ENCODE data around the gene TENT4A.

TENT4A gene

DNA sequence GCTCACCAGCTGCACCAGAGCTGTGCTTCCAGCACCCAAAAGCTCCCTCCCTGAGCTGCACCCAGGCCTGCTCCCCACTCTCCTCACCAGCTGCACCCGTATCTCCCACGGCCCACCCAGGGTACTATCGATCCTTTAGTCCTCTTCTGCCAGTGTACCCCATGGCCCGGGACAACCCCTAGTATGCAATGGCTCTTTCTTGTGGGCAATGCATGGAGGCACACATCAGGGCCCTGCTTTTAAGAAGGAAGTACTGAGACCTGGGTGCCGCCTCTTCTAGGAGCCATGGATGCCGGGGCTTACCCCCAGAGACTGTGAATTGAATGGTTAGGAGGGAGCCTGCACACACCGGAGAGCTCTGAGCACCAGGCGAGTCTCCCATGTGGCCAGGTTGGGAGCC is 49.5 kb downstream of the TENT4A start:
- TF ChIP-seq, protein P1, sequence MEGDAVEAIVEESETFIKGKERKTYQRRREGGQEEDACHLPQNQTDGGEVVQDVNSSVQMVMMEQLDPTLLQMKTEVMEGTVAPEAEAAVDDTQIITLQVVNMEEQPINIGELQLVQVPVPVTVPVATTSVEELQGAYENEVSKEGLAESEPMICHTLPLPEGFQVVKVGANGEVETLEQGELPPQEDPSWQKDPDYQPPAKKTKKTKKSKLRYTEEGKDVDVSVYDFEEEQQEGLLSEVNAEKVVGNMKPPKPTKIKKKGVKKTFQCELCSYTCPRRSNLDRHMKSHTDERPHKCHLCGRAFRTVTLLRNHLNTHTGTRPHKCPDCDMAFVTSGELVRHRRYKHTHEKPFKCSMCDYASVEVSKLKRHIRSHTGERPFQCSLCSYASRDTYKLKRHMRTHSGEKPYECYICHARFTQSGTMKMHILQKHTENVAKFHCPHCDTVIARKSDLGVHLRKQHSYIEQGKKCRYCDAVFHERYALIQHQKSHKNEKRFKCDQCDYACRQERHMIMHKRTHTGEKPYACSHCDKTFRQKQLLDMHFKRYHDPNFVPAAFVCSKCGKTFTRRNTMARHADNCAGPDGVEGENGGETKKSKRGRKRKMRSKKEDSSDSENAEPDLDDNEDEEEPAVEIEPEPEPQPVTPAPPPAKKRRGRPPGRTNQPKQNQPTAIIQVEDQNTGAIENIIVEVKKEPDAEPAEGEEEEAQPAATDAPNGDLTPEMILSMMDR (IDR thresholded peaks at IDR 0.05; ENCODE audit: borderline replicate concordance, extremely low read depth, low read length, poor library complexity, severe bottlenecking): no peak
- no peak for TF ChIP-seq EZH2 (IDR thresholded peaks at IDR 0.05; ENCODE audit: borderline replicate concordance, low read depth, low read length, severe bottlenecking)
- H4K20me1 ChIP-seq (ENCODE audit: insufficient read depth, low read length): peaks cover 8% of the 10 kb centered on the region; the same call in 1 of the 2 replicates
- no peaks in the 10 kb centered on the region for H3K9me3 ChIP-seq (ENCODE audit: insufficient read depth, low read length, severe bottlenecking)
- ATAC-seq (ENCODE audit: insufficient read depth, low read depth) (no peak), DNase-seq (no peak)
- peaks cover 19% of the 10 kb centered on the region for H3K4me1 ChIP-seq (ENCODE audit: insufficient read depth, low read length)
- H3K36me3 ChIP-seq (ENCODE audit: insufficient read depth, low read length): peaks cover 15% of the 10 kb centered on the region
- H3K4me2 ChIP-seq (ENCODE audit: insufficient read depth, low read length): no peak overlapping the region
- H3K27me3 ChIP-seq (ENCODE audit: insufficient read depth, low read length, poor library complexity): no peaks in the 10 kb centered on the region
- no peaks in the 10 kb centered on the region for H3K79me2 ChIP-seq (ENCODE audit: insufficient read depth, low read length)
- no peak overlapping the region for H3K27ac ChIP-seq (ENCODE audit: low read length)
- no peak overlapping the region for H2AFZ ChIP-seq (ENCODE audit: low read depth, low read length)
- H3K9ac ChIP-seq (ENCODE audit: low read depth, low read length): no peak overlapping the region
- no peak overlapping the region for H3K4me3 ChIP-seq (ENCODE audit: low read depth in 1 of 2, low read length in 2 of 2)

DNA sequence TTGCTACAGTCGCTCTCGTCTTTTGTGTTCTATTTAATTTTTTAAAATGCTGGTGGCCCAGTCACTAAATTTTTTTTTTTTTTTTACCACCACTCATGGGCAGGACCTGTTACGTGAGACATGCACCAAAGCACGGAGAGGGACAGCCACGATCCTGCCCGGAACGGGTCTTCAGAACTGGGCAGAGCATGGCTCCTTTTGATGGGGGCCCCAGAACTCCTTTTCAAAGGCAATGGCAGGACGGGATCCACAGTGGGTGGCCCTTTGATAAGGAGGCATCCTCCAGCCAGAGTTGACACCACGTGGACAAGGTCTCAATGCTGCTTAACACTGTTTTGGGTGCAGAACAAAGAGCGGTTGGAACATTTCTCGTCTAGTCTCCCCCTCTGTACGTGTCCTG is 50.0 kb downstream of the TENT4A start:
- no peak for DNase-seq
- ATAC-seq (ENCODE audit: insufficient read depth, low read depth): no peak
- TF ChIP-seq EZH2 (IDR thresholded peaks at IDR 0.05; ENCODE audit: borderline replicate concordance, low read depth, low read length, severe bottlenecking): no peak
- TF ChIP-seq, protein P1 (IDR thresholded peaks at IDR 0.05; ENCODE audit: borderline replicate concordance, extremely low read depth, low read length, poor library complexity, severe bottlenecking): no peak
- H3K79me2 ChIP-seq (ENCODE audit: insufficient read depth, low read length): no peaks in the 10 kb centered on the region
- H3K36me3 ChIP-seq (ENCODE audit: insufficient read depth, low read length): peaks cover 10% of the 10 kb centered on the region
- peaks cover 19% of the 10 kb centered on the region for H3K4me1 ChIP-seq (ENCODE audit: insufficient read depth, low read length)
- H2AFZ ChIP-seq (ENCODE audit: low read depth, low read length): no peak overlapping the region
- no peak overlapping the region for H3K4me3 ChIP-seq (ENCODE audit: low read depth in 1 of 2, low read length in 2 of 2)
- H3K9me3 ChIP-seq (ENCODE audit: insufficient read depth, low read length, severe bottlenecking): no peaks in the 10 kb centered on the region
- H3K9ac ChIP-seq (ENCODE audit: low read depth, low read length): no peak overlapping the region
- H3K27ac ChIP-seq (ENCODE audit: low read length): no peak overlapping the region
- no peak overlapping the region for H3K4me2 ChIP-seq (ENCODE audit: insufficient read depth, low read length)
- H4K20me1 ChIP-seq (ENCODE audit: insufficient read depth, low read length): 0 out of 2 replicates have a peak, but pooled peaks cover 8% of the 10 kb centered on the region
- H3K27me3 ChIP-seq (ENCODE audit: insufficient read depth, low read length, poor library complexity): no peaks in the 10 kb centered on the region

DNA sequence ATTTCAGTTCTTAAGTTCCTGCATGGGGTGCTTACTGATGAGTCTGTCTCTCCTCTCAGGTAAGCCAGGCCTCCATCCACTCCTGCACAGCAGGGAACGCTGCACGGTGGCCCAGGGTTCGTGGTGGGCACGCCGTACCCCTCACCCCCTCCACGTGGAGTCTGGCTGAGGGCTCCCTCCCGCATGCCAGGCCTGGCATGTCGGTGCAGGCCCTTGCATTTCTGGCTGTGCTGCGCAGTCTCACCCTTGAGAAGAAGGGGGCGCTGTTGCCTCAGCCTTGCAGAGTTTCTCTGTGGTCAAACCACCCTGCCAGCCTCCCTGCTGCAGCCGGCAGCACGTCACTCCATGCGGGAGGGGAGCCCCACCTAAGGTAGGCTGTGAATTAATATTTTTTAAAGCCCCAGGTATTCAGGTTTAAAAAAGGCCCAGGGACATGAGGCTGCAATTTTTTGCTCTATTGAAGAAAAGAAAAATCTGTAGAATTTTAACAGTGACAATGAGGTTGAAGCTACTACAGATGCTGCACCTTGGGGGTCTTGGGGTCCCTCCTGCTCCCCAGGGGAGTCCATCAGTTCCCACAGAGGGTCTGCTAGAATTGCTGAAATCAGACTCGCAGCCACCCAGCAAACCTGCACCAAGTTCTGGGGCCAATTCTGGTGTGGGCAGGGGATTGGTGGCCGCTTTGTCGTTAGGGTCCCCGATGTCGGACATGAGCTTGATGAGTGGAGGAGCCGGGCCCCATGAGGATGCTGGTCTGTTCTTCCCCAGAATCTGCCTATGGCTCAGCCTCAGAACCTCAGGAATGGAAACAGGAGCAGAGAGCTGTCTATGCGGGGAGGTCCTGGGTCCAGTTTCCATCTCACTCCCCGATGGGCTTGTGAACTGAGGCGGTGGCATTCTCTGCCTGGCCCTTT is 52.6 kb downstream of the TENT4A start:
- H3K9me3 ChIP-seq (ENCODE audit: insufficient read depth, low read length, severe bottlenecking): no peaks in the 10 kb centered on the region
- DNase-seq (peak; percentile 77), ATAC-seq (ENCODE audit: insufficient read depth, low read depth) (peak; percentile 78)
- H3K9ac ChIP-seq (ENCODE audit: low read depth, low read length): peak overlapping the region; percentile 26; the same call in 1 of the 2 replicates
- no peaks in the 10 kb centered on the region for H3K79me2 ChIP-seq (ENCODE audit: insufficient read depth, low read length)
- H3K4me2 ChIP-seq (ENCODE audit: insufficient read depth, low read length): peak overlapping the region; percentile 48
- TF ChIP-seq, protein P1 (IDR thresholded peaks at IDR 0.05; ENCODE audit: borderline replicate concordance, extremely low read depth, low read length, poor library complexity, severe bottlenecking): peak; percentile 90
- TF ChIP-seq EZH2 (IDR thresholded peaks at IDR 0.05; ENCODE audit: borderline replicate concordance, low read depth, low read length, severe bottlenecking): no peak
- peaks cover 19% of the 10 kb centered on the region for H3K4me1 ChIP-seq (ENCODE audit: insufficient read depth, low read length)
- H2AFZ ChIP-seq (ENCODE audit: low read depth, low read length): peak overlapping the region; percentile 58; the same call in 1 of the 2 replicates
- H3K27ac ChIP-seq (ENCODE audit: low read length): peak overlapping the region; percentile 63
- H3K27me3 ChIP-seq (ENCODE audit: insufficient read depth, low read length, poor library complexity): no peaks in the 10 kb centered on the region
- H4K20me1 ChIP-seq (ENCODE audit: insufficient read depth, low read length): peaks cover 5% of the 10 kb centered on the region; the same call in 1 of the 2 replicates
- no peak overlapping the region for H3K4me3 ChIP-seq (ENCODE audit: low read depth in 1 of 2, low read length in 2 of 2)
- H3K36me3 ChIP-seq (ENCODE audit: insufficient read depth, low read length): no peaks in the 10 kb centered on the region

Data from DND-41 (cell line).